ENCODE data around the gene CTF1. TPM values are rescaled to one million over a fixed set of nuclear protein-coding genes. Genes with fewer than 3 reads are reported as not detected.
A peak's percentile ranks its signal among the peaks of the same experiment; 100 is the strongest.

The CTF1 gene
- total RNA-seq, 1 experiment from 2014 or later = 1.4 TPM

GRCh38 chr16:30907064-30907463 lies 10.7 kb downstream of the CTF1 start:
- ChIA-PET POLR2A (no interaction called here), CTCF (interaction anchor here (1.2 kb wide), 1 partner anchor 93 kb away, joined by 5 read pairs; no protein-coding TSS in a partner anchor)
- ATAC-seq = no peak
- Mint-ChIP-seq H3K27ac (no peak overlapping the region), H3K4me3 (no peak overlapping the region), H3K9me3 (peaks cover 3% of the 10 kb centered on the region; the same call in 1 of the 2 replicates), H3K4me1 (peaks cover 19% of the 10 kb centered on the region), H3K36me3 (no peaks in the 10 kb centered on the region), H3K27me3 (ENCODE audit: low read depth) (peaks cover 2% of the 10 kb centered on the region; the same call in 1 of the 2 replicates)
- DNase-seq (ENCODE audit: low spot score) = no peak
- TF ChIP-seq ATF6 (CRISPR knock-in tag; IDR thresholded peaks at IDR 0.05) (no peak), NFYB (CRISPR knock-in tag; conservative IDR thresholded peaks at IDR 0.05; ENCODE audit: low read depth) (no peak), MYBL2 (CRISPR knock-in tag; IDR thresholded peaks at IDR 0.05) (no peak), ZNF219 (CRISPR knock-in tag; IDR thresholded peaks at IDR 0.05; ENCODE audit: borderline replicate concordance) (no peak), RELA (CRISPR knock-in tag; IDR thresholded peaks at IDR 0.05; ENCODE audit: borderline replicate concordance) (no peak), TP53 (CRISPR knock-in tag; IDR thresholded peaks at IDR 0.05) (no peak)
- TF ChIP-seq, protein P1, sequence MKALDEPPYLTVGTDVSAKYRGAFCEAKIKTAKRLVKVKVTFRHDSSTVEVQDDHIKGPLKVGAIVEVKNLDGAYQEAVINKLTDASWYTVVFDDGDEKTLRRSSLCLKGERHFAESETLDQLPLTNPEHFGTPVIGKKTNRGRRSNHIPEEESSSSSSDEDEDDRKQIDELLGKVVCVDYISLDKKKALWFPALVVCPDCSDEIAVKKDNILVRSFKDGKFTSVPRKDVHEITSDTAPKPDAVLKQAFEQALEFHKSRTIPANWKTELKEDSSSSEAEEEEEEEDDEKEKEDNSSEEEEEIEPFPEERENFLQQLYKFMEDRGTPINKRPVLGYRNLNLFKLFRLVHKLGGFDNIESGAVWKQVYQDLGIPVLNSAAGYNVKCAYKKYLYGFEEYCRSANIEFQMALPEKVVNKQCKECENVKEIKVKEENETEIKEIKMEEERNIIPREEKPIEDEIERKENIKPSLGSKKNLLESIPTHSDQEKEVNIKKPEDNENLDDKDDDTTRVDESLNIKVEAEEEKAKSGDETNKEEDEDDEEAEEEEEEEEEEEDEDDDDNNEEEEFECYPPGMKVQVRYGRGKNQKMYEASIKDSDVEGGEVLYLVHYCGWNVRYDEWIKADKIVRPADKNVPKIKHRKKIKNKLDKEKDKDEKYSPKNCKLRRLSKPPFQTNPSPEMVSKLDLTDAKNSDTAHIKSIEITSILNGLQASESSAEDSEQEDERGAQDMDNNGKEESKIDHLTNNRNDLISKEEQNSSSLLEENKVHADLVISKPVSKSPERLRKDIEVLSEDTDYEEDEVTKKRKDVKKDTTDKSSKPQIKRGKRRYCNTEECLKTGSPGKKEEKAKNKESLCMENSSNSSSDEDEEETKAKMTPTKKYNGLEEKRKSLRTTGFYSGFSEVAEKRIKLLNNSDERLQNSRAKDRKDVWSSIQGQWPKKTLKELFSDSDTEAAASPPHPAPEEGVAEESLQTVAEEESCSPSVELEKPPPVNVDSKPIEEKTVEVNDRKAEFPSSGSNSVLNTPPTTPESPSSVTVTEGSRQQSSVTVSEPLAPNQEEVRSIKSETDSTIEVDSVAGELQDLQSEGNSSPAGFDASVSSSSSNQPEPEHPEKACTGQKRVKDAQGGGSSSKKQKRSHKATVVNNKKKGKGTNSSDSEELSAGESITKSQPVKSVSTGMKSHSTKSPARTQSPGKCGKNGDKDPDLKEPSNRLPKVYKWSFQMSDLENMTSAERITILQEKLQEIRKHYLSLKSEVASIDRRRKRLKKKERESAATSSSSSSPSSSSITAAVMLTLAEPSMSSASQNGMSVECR (CRISPR knock-in tag; IDR thresholded peaks at IDR 0.05; ENCODE audit: borderline replicate concordance) = no peak

DNA sequence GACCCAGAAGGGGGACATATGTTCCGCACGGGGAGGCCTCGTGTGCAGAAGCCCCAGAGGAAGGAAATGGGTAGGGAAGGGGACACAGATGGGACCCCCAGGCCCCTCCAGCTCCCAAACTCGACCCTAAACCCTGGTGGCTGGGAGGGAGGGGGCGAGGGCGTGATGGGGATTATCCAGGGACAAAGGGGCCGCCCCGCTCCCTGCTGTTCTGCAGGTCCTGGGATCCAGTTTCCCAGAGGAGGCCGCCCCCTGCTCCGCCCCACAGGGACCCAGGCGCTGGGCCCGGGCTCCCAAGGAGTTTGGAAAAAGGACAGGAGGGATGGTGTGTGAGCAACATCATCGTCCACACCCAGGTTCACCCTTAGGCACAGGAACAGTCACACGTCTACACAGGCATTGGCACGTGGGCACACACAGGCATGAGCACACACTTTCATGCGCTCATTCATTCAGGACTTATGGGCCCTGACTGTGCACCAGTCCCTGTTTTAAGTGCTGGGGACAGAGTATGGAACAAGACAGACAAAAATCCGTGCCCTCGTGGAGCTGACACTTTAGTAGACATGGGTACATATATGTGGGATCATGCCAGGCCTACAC lies 14.1 kb downstream of the CTF1 start:
- Mint-ChIP-seq H3K36me3 (no peaks in the 10 kb centered on the region), H3K9me3 (no peaks in the 10 kb centered on the region), H3K4me3 (no peak overlapping the region), H3K27ac (no peak overlapping the region), H3K4me1 (peaks cover 10% of the 10 kb centered on the region), H3K27me3 (ENCODE audit: low read depth) (no peaks in the 10 kb centered on the region; the same call in 1 of the 2 replicates)
- ChIA-PET CTCF (interaction anchor here (0.9 to 1.6 kb wide), 2 partner anchors 9 to 66 kb away, joined by 3 to 6 read pairs; no protein-coding TSS in a partner anchor), POLR2A (interaction anchor here (1.0 kb wide), 1 partner anchor 9 kb away, joined by 3 read pairs; no protein-coding TSS in a partner anchor)
- no peak for TF ChIP-seq USF2 (CRISPR knock-in tag; IDR thresholded peaks at IDR 0.05)
- no peak for TF ChIP-seq CREB1 (CRISPR knock-in tag; IDR thresholded peaks at IDR 0.05)
- TF ChIP-seq EMX1 (CRISPR knock-in tag; IDR thresholded peaks at IDR 0.05) = no peak
- TF ChIP-seq, protein P2, sequence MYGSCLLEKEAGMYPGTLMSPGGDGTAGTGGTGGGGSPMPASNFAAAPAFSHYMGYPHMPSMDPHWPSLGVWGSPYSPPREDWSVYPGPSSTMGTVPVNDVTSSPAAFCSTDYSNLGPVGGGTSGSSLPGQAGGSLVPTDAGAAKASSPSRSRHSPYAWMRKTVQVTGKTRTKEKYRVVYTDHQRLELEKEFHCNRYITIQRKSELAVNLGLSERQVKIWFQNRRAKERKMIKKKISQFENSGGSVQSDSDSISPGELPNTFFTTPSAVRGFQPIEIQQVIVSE (CRISPR knock-in tag; IDR thresholded peaks at IDR 0.05; ENCODE audit: borderline replicate concordance) = no peak
- TF ChIP-seq NR1H2 (CRISPR knock-in tag; IDR thresholded peaks at IDR 0.05) = no peak
- peak; percentile 23; the same call in 1 of the 2 replicates for TF ChIP-seq ZNF423 (CRISPR knock-in tag; IDR thresholded peaks at IDR 0.05)
- TF ChIP-seq TCF7 (CRISPR knock-in tag; IDR thresholded peaks at IDR 0.05; ENCODE audit: low read depth) = no peak
- ATAC-seq = peak; percentile 66
- peak; percentile 28 for DNase-seq (ENCODE audit: low spot score)
